Measurements from ENCODE around the gene KIF16B.

GRCh38 chr20:16404171-16404570 is 169.1 kb downstream of the KIF16B start:
- TF ChIP-seq CTCF (IDR thresholded peaks at IDR 0.05) (no peak), POLR2A (IDR thresholded peaks at IDR 0.05) (no peak)

All from uterus (tissue), 2 donors.